SK-N-SH (cell line): ENCODE data around the gene ST6GALNAC3. TPM values are rescaled to one million over a fixed set of nuclear protein-coding genes. Genes with fewer than 3 reads are reported as not detected.

Experiments used
- CTCF ChIA-PET: fragments of 300-600, 350-600 bp; formaldehyde crosslinking; extraction: SDS; loops from one replicate; lab custom pipeline; 2021; lab: Yijun Ruan, JAX
- POLR2A ChIA-PET: fragments of 350-600 bp; sonication (Branson Sonifier 250); formaldehyde crosslinking; extraction: SDS; loops from one replicate; lab custom pipeline; 2020; ENCODE audit warnings: antibody characterized with exemption, inconsistent platforms; lab: Yijun Ruan, JAX
- DNase-seq: peaks from one replicate; pipeline ENCODE4 v3.0.0; 2012
- H2AFZ ChIP-seq: fragments of 200-600 bp; sonication (generic); 2 replicates; pipeline ENCODE4 v1.8.1; 2016; ENCODE audit warnings: antibody characterized with exemption, mild to moderate bottlenecking, low read depth
- H3F3A ChIP-seq: fragments of 200-600 bp; sonication (generic); replicated peaks from 2 replicates; pipeline ENCODE3; 2016; ENCODE audit warnings: antibody characterized with exemption, mild to moderate bottlenecking; ENCODE audit not compliant: insufficient read depth
- H3K27ac ChIP-seq, 2 experiments: fragments of 200-500 bp in 1 of 2; fragments of 200-600 bp in 1 of 2; sonication (Bioruptor generic) in 1 of 2; sonication (generic), shearing (Covaris generic) in 1 of 2; 2 replicates each; pipeline versions ENCODE4 v1.5.1 to v1.6.1; 2014 to 2016; ENCODE audit warnings: low read depth in 2 of 2, inconsistent platforms in 1 of 2, low read length in 1 of 2, mild to moderate bottlenecking in 1 of 2, mixed read lengths in 1 of 2
- H3K27me3 ChIP-seq: fragments of 200-600 bp; sonication (generic), shearing (Covaris generic); 2 replicates; pipeline ENCODE4 v1.6.1; 2016; ENCODE audit warnings: mixed run types; ENCODE audit not compliant: insufficient read depth
- H3K36me3 ChIP-seq, 2 experiments: fragments of 200-500 bp in 1 of 2; fragments of 200-600 bp in 1 of 2; sonication (Bioruptor generic) in 1 of 2; sonication (generic) in 1 of 2; replicated peaks in 1 of 2; 2 replicates each; pipeline versions ENCODE3 to v1.5.1; 2014 to 2016; ENCODE audit warnings: low read length in 1 of 2, mild to moderate bottlenecking in 1 of 2; ENCODE audit not compliant: insufficient read depth in 2 of 2, control insufficient read depth in 1 of 2
- H3K4me1 ChIP-seq, 2 experiments: fragments of 200-500 bp in 1 of 2; fragments of 200-600 bp in 1 of 2; sonication (Bioruptor generic) in 1 of 2; sonication (generic), shearing (Covaris generic) in 1 of 2; 2 replicates each; pipeline versions ENCODE4 v1.5.1 to v1.6.1; 2014 to 2016; ENCODE audit warnings: low read depth in 1 of 2, low read length in 1 of 2, mixed run types in 1 of 2; ENCODE audit not compliant: insufficient read depth in 2 of 2, control insufficient read depth in 1 of 2
- H3K4me2 ChIP-seq: fragments of 200-600 bp; sonication (generic), shearing (Covaris generic); 2 replicates; pipeline ENCODE4 v1.6.1; 2017; ENCODE audit warnings: mixed run types
- H3K4me3 ChIP-seq, 2 experiments: fragments of 200-500 bp in 1 of 2; fragments of 200-600 bp in 1 of 2; sonication (Bioruptor generic) in 1 of 2; sonication (generic), shearing (Covaris generic) in 1 of 2; 2 replicates each; pipeline versions ENCODE4 v1.5.1 to v1.8.1; 2014 to 2016; ENCODE audit warnings: low read depth in 2 of 2, inconsistent platforms in 1 of 2, low read length in 1 of 2, mild to moderate bottlenecking in 1 of 2, mixed read lengths in 1 of 2, moderate library complexity in 1 of 2
- H3K79me2 ChIP-seq: fragments of 200-600 bp; sonication (generic); 2 replicates; pipeline ENCODE4 v1.8.1; 2017; ENCODE audit warnings: mild to moderate bottlenecking; ENCODE audit not compliant: insufficient read depth
- H3K9ac ChIP-seq: fragments of 200-600 bp; sonication (generic); 2 replicates; pipeline ENCODE4 v1.6.1; 2017; ENCODE audit warnings: mixed run types
- H3K9me2 ChIP-seq: fragments of 200-600 bp; sonication (generic); 2 replicates; pipeline ENCODE4 v1.6.1; 2017; ENCODE audit warnings: mixed run types
- H3K9me3 ChIP-seq: fragments of 200-600 bp; sonication (generic); 2 replicates; pipeline ENCODE4 v1.6.1; 2017; ENCODE audit warnings: mixed run types, mild to moderate bottlenecking, moderate library complexity
- H4K20me1 ChIP-seq: fragments of 200-600 bp; sonication (generic); 2 replicates; pipeline ENCODE4 v1.6.1; 2017; ENCODE audit warnings: mild to moderate bottlenecking, mixed run types; ENCODE audit not compliant: insufficient read depth
- CTCF ChIP-seq: fragments of 200-600 bp; sonication (generic); IDR thresholded peaks from 2 replicates; pipeline ENCODE4 v1.6.1; 2017; ENCODE audit warnings: antibody characterized with exemption, mild to moderate bottlenecking, moderate library complexity
- ELF1 ChIP-seq: IDR thresholded peaks from 2 replicates; pipeline ENCODE4 v1.4.0; 2012
- GABPA ChIP-seq: IDR thresholded peaks from 2 replicates; pipeline ENCODE4 v1.4.0; 2012; ENCODE audit warnings: low read depth, mild to moderate bottlenecking
- GATA2 ChIP-seq: sonication (generic); formaldehyde crosslinking; IDR thresholded peaks from 2 replicates; pipeline ENCODE4 v1.5.0; 2020; ENCODE audit warnings: mild to moderate bottlenecking, missing genetic modification reagents
- IRF3 ChIP-seq: fragments of 150-350 bp; IDR thresholded peaks from 2 replicates; pipeline ENCODE4 v1.6.1; 2016; ENCODE audit warnings: mild to moderate bottlenecking, low read depth, low read length
- JUND ChIP-seq: IDR thresholded peaks from 2 replicates; pipeline ENCODE4 v1.4.0; 2012
- NRF1 ChIP-seq: IDR thresholded peaks from 2 replicates; pipeline ENCODE4 v1.6.1; 2012; ENCODE audit warnings: low read depth, mild to moderate bottlenecking, low read length
- RAD21 ChIP-seq: IDR thresholded peaks from 2 replicates; pipeline ENCODE4 v1.6.1; 2012; ENCODE audit warnings: mild to moderate bottlenecking, low read length
- RCOR1 ChIP-seq: fragments of 150-350 bp; IDR thresholded peaks from 2 replicates; pipeline ENCODE4 v1.6.1; 2017; ENCODE audit warnings: antibody characterized with exemption, low read length
- RFX5 ChIP-seq: IDR thresholded peaks from 2 replicates; pipeline ENCODE4 v1.6.1; 2012; ENCODE audit warnings: mild to moderate bottlenecking, improper control_type of control experiment, low read length
- SMC3 ChIP-seq: IDR thresholded peaks from 2 replicates; pipeline ENCODE4 v1.6.1; 2012; ENCODE audit warnings: low read depth, low read length, improper control_type of control experiment
- TAF1 ChIP-seq: IDR thresholded peaks from 2 replicates; pipeline ENCODE4 v1.6.1; 2012; ENCODE audit warnings: low read depth, mild to moderate bottlenecking, low read length, moderate library complexity, borderline replicate concordance
- TCF12 ChIP-seq: IDR thresholded peaks from 2 replicates; pipeline ENCODE4 v1.4.0; 2012
- USF1 ChIP-seq: IDR thresholded peaks from 2 replicates; pipeline ENCODE4 v1.4.0; 2012; ENCODE audit warnings: low read depth, borderline replicate concordance
- ZBTB33 ChIP-seq: IDR thresholded peaks from 2 replicates; pipeline ENCODE4 v1.4.0; 2012; ENCODE audit warnings: low read depth, borderline replicate concordance
- WGBS: methylation state at CpG from one replicate; pipeline ENCODE4 v1.1.6; 2017; ENCODE audit warnings: low lambda C conversion rate; 5-methylcytosine and 5-hydroxymethylcytosine counted together
- polyA plus RNA-seq, 3 experiments: library from polyadenylated mRNA; depleted of rRNA; stranded (reverse); fragments of >200 nt; gene quantifications; 2 replicates each; pipeline ENCODE4 v1.2.3, GENCODE V29; 2012

ST6GALNAC3 gene
- polyA plus RNA-seq, 1 of the 3 experiments (the other 2 are of a cell fraction): 8.1 TPM

- H3K79me2 ChIP-seq: 0 out of 2 replicates have a peak, but pooled peaks cover 3% of the 10 kb centered on the region
- no peak overlapping the region for H2AFZ ChIP-seq
- peaks cover 0 to 12% of the 10 kb centered on the region in 2 experiments; a peak in 1 of 4 replicates for H3K4me1 ChIP-seq
- no peaks in the 10 kb centered on the region for H3K9me3 ChIP-seq
- TF ChIP-seq RFX5: no peak
- TF ChIP-seq RCOR1: no peak
- no peak for TF ChIP-seq GATA2 (CRISPR knock-in tag)
- no peaks in the 10 kb centered on the region for H3K9me2 ChIP-seq
- no peak for DNase-seq
- H4K20me1 ChIP-seq: no peaks in the 10 kb centered on the region
- no peaks in the 10 kb centered on the region for H3F3A ChIP-seq
- ChIA-PET POLR2A (no interaction called here), CTCF (no interaction called here)
- H3K36me3 ChIP-seq: no peaks in the 10 kb centered on the region
- H3K4me3 ChIP-seq: no peak overlapping the region
- H3K27me3 ChIP-seq: no peaks in the 10 kb centered on the region
- 72% methylated on average over 3 of the region's 3 CpGs for WGBS
- no peak overlapping the region for H3K27ac ChIP-seq
- no peak overlapping the region for H3K9ac ChIP-seq
- H3K4me2 ChIP-seq: no peak overlapping the region
Measured at GRCh38 chr1:76224752-76225151, 150.2 kb downstream of the ST6GALNAC3 start.

- Histone ChIP-seq H3K36me3 (no peaks in the 10 kb centered on the region), H4K20me1 (no peaks in the 10 kb centered on the region), H3K4me1 (peaks cover 0 to 12% of the 10 kb centered on the region in 2 experiments; a peak in 2 of 4 replicates), H3K79me2 (no peaks in the 10 kb centered on the region), H2AFZ (no peak overlapping the region), H3K27ac (no peak overlapping the region), H3K9me2 (no peaks in the 10 kb centered on the region), H3K9me3 (no peaks in the 10 kb centered on the region), H3K4me3 (no peak overlapping the region), H3K27me3 (no peaks in the 10 kb centered on the region), H3K4me2 (no peak overlapping the region), H3F3A (no peaks in the 10 kb centered on the region), H3K9ac (no peak overlapping the region)
- CTCF ChIA-PET: no interaction called here
- POLR2A ChIA-PET: no interaction called here
- WGBS: 80% methylated on average over 1 of the region's 1 CpG
- TF ChIP-seq ZBTB33 (no peak), NRF1 (no peak), TCF12 (no peak), JUND (no peak), CTCF (no peak), GABPA (no peak), SMC3 (no peak), TAF1 (no peak), ELF1 (no peak), USF1 (no peak), IRF3 (no peak), RCOR1 (no peak), RAD21 (no peak)
- DNase-seq: no peak
Measured at GRCh38 chr1:76225526-76225925, 151.0 kb downstream of the ST6GALNAC3 start.
